ENCODE measurements around the gene GTF2A2.
"Not testable (repeated sequence)": the region's sequence is repeated elsewhere in the genome, so short reads cannot be mapped to it uniquely, and the experiment has no call there.

GTF2A2 gene

DNA sequence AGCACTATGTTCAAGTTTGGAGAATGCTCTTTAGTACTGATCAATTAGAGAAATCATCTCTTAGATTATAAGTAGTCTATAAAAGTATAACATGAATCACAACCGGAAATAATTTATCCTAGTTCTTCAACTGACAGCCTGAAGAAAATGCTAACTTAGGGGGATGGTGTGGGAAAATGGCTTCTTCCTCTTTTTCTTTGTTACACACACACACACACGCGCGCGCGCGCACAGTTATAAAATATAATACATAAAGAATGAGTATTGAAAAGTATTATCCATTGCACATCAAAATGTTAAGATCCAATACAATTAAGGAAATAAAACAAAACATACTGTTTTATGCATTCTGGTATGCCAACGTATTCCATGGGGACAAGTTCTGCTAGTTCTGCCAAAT lies 11.2 kb upstream of the GTF2A2 start:
- H3K4me1 ChIP-seq (ENCODE audit: control insufficient read depth in 1 of 2, insufficient read depth in 2 of 2, low read length in 2 of 2): no peaks in the 10 kb centered on the region
- no peaks in the 10 kb centered on the region for H3K27me3 ChIP-seq (ENCODE audit: low read depth, low read length)
- no peak overlapping the region for H3K4me3 ChIP-seq (ENCODE audit: low read depth in 1 of 2, low read length in 2 of 2)
- H3K27ac ChIP-seq (ENCODE audit: low read length): no peak overlapping the region
- H3K36me3 ChIP-seq (ENCODE audit: control insufficient read depth in 1 of 2, insufficient read depth in 2 of 2, low read length in 2 of 2): peaks cover 38 to 45% of the 10 kb centered on the region in 2 donors
- no peaks in the 10 kb centered on the region for H3K9me3 ChIP-seq (ENCODE audit: control insufficient read depth in 1 of 2, low read length in 2 of 2)

DNA sequence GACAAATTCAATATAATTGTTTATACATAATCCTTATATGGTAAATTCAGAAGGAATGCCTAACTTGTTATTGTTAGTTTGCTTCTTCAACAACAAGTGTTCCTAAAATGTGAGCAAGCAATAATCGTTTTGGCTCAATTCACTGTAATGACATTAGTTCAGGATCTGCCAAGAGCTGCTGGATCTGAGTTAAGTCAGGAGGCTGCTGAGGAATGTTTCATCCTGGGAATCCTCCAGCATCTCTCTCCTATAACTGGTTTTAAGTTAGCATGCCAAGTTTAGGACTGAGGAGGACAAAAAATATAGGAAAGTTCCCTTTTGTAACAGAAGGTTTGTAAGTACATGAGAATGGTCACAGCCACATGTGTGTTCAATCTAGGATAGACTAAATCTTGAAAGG lies 4.9 kb upstream of the GTF2A2 start:
- H3K9me3 ChIP-seq (ENCODE audit: control insufficient read depth in 1 of 2, low read length in 2 of 2): no peaks in the 10 kb centered on the region
- peaks cover 0 to 22% of the 10 kb centered on the region in 2 donors for H3K4me1 ChIP-seq (ENCODE audit: control insufficient read depth in 1 of 2, insufficient read depth in 2 of 2, low read length in 2 of 2)
- H3K36me3 ChIP-seq (ENCODE audit: control insufficient read depth in 1 of 2, insufficient read depth in 2 of 2, low read length in 2 of 2): peaks cover 5 to 25% of the 10 kb centered on the region in 2 donors
- no peaks in the 10 kb centered on the region for H3K27me3 ChIP-seq (ENCODE audit: low read depth, low read length)
- H3K27ac ChIP-seq (ENCODE audit: low read length): no peak overlapping the region
- H3K4me3 ChIP-seq (ENCODE audit: low read depth in 1 of 2, low read length in 2 of 2): no peak overlapping the region

DNA sequence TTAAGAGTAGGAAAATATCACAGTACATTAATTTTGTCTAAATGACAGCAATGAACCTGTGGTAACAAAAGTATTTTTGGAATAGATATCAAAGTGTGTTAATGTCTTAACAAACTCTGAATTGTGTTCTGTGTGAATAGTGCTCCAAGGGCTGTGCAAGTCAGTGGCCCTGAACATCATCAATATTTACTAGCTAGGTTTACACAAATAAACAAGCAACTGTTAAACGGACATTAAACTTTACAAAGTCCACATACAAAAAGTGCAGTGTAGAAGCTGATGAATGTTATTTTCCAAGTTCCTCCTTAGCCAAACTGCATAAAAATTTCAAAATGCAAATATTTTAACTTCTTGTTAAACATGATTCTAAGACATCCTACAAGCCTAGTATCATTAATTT lies 2.1 kb upstream of the GTF2A2 start:
- Histone ChIP-seq H3K4me1 (ENCODE audit: control insufficient read depth in 1 of 2, insufficient read depth in 2 of 2, low read length in 2 of 2) (peaks cover 7 to 38% of the 10 kb centered on the region in 2 donors), H3K27ac (ENCODE audit: low read length) (no peak overlapping the region), H3K36me3 (ENCODE audit: control insufficient read depth in 1 of 2, insufficient read depth in 2 of 2, low read length in 2 of 2) (peaks cover 5 to 19% of the 10 kb centered on the region in 2 donors), H3K4me3 (ENCODE audit: low read depth in 1 of 2, low read length in 2 of 2) (no peak overlapping the region), H3K27me3 (ENCODE audit: low read depth, low read length) (no peaks in the 10 kb centered on the region), H3K9me3 (ENCODE audit: control insufficient read depth in 1 of 2, low read length in 2 of 2) (no peaks in the 10 kb centered on the region)

DNA sequence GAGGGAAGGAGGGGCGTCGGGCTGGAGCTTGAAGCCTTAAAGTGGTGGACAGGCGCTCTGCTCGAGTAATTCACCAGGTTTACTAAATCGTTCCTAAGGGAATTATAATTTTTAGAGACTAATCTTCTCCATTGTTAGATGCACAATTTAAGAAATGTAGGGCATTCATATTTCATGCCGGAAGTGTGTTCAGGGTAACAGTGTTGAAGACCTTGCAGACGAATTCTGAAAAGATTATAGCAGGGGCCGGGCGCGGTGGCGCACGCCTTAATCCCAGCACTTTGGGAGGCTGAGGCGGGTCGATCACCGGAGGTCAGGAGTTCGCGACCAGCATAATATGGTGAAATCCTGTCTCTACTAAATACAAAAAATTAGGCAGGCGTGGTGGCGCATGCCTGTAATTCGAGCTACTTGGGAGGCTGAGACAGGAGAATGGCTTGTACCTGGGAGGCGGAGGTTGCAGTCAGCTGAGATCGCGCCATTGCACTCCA lies 365 bp upstream of the GTF2A2 start:
- peaks cover 8 to 16% of the 10 kb centered on the region in 2 donors for H3K36me3 ChIP-seq (ENCODE audit: control insufficient read depth in 1 of 2, insufficient read depth in 2 of 2, low read length in 2 of 2)
- no peaks in the 10 kb centered on the region for H3K9me3 ChIP-seq (ENCODE audit: control insufficient read depth in 1 of 2, low read length in 2 of 2)
- H3K27ac ChIP-seq (ENCODE audit: low read length): no peak overlapping the region
- no peaks in the 10 kb centered on the region for H3K27me3 ChIP-seq (ENCODE audit: low read depth, low read length)
- peaks cover 7 to 30% of the 10 kb centered on the region in 2 donors for H3K4me1 ChIP-seq (ENCODE audit: control insufficient read depth in 1 of 2, insufficient read depth in 2 of 2, low read length in 2 of 2)
- peak overlapping the region; percentile 90 to 92 for H3K4me3 ChIP-seq (ENCODE audit: low read depth in 1 of 2, low read length in 2 of 2)

DNA sequence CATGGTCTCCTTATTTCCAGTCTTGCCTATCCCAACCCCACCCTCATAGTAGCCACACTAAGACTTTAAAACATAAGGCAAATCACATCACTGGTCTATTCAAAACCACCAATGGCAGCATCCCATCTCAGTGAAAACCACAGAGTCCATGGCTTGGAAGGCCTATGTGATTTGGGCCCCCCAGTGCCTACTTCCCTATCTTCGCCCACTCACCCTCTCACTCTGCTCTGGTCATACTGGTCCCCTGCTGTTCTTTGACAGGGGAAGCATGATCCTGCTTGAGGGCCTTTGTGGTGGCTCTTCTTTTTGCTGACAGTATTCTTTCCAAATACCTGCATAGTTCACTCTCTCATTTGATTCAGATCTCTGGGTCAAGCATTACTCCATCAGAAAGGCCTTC lies 3.3 kb downstream of the GTF2A2 start:
- no peaks in the 10 kb centered on the region for H3K9me3 ChIP-seq (ENCODE audit: control insufficient read depth in 1 of 2, low read length in 2 of 2)
- H3K4me3 ChIP-seq (ENCODE audit: low read depth in 1 of 2, low read length in 2 of 2): no peak overlapping the region
- H3K27me3 ChIP-seq (ENCODE audit: low read depth, low read length): no peaks in the 10 kb centered on the region
- peaks cover 17 to 37% of the 10 kb centered on the region in 2 donors for H3K36me3 ChIP-seq (ENCODE audit: control insufficient read depth in 1 of 2, insufficient read depth in 2 of 2, low read length in 2 of 2)
- no peak overlapping the region for H3K27ac ChIP-seq (ENCODE audit: low read length)
- H3K4me1 ChIP-seq (ENCODE audit: control insufficient read depth in 1 of 2, insufficient read depth in 2 of 2, low read length in 2 of 2): peaks cover 7 to 21% of the 10 kb centered on the region in 2 donors

DNA sequence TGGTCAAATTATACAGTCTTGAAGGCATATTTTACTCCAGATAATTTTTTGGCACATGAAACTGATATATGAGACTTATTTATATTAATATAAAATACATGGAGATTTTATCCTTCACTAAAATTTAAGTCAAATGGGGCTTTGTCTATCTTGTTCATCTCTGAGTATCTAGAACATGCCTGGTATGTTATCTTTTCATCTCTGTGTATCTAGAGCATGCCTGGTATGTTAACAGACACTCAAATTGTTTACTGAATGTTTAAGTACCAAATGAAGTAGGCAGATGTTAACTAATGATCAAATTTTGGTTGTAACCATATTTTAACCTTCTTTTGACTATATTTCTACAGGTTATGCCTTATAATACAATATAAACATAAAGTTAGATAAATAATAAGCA lies 7.7 kb downstream of the GTF2A2 start:
- Histone ChIP-seq H3K9me3 (ENCODE audit: control insufficient read depth in 1 of 2, low read length in 2 of 2) (no peaks in the 10 kb centered on the region), H3K4me1 (ENCODE audit: control insufficient read depth in 1 of 2, insufficient read depth in 2 of 2, low read length in 2 of 2) (no peaks in the 10 kb centered on the region), H3K36me3 (ENCODE audit: control insufficient read depth in 1 of 2, insufficient read depth in 2 of 2, low read length in 2 of 2) (peaks cover 26 to 61% of the 10 kb centered on the region in 2 donors), H3K27me3 (ENCODE audit: low read depth, low read length) (no peaks in the 10 kb centered on the region), H3K4me3 (ENCODE audit: low read depth in 1 of 2, low read length in 2 of 2) (no peak overlapping the region), H3K27ac (ENCODE audit: low read length) (no peak overlapping the region)

DNA sequence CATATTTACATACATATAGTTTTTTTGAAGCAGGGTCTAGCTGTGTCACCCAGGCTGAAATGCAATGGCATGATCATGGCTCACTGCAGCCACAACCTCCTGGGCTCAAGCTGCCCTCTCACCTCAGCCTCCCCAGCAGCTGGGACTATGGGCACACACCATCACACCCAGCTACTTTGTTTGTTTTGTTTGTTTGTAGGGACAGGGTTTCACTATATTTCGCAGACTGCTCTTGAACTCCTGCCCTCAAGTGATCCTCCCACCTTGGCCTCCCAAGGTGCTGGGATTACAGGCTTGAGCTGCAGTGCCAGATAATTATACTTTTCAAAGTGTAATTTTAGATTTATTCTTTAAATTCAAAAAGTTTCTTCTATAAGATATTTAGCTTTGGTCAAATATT lies 10.2 kb downstream of the GTF2A2 start:
- no peak overlapping the region for H3K27ac ChIP-seq (ENCODE audit: low read length)
- H3K27me3 ChIP-seq (ENCODE audit: low read depth, low read length): no peaks in the 10 kb centered on the region
- H3K36me3 ChIP-seq (ENCODE audit: control insufficient read depth in 1 of 2, insufficient read depth in 2 of 2, low read length in 2 of 2): peaks cover 26 to 48% of the 10 kb centered on the region in 2 donors
- H3K4me1 ChIP-seq (ENCODE audit: control insufficient read depth in 1 of 2, insufficient read depth in 2 of 2, low read length in 2 of 2): no peaks in the 10 kb centered on the region
- H3K4me3 ChIP-seq (ENCODE audit: low read depth in 1 of 2, low read length in 2 of 2): no peak overlapping the region
- H3K9me3 ChIP-seq (ENCODE audit: control insufficient read depth in 1 of 2, low read length in 2 of 2): no peaks in the 10 kb centered on the region

DNA sequence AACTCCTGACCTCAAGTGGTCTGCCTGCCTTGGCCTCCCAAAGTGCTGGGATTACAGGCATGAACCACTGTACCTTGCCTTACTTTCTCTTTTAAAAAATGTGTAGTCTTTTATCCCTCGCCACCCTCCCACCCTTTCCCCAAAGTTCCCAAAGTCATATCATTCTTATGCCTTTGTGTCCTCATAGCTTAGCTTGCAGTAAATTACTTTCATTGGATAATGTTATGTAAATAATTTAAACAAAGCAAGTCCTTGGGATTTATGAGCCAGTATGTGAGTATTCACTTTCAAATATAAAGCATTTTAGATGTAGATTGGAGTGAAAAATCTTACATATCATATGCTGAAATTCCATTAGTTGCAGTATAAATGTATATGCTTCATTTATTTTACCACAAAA lies 11.0 kb downstream of the GTF2A2 start:
- Histone ChIP-seq H3K4me3 (ENCODE audit: low read depth in 1 of 2, low read length in 2 of 2) (no peak overlapping the region), H3K27me3 (ENCODE audit: low read depth, low read length) (no peaks in the 10 kb centered on the region), H3K27ac (ENCODE audit: low read length) (no peak overlapping the region), H3K9me3 (ENCODE audit: control insufficient read depth in 1 of 2, low read length in 2 of 2) (no peaks in the 10 kb centered on the region), H3K36me3 (ENCODE audit: control insufficient read depth in 1 of 2, insufficient read depth in 2 of 2, low read length in 2 of 2) (peaks cover 26 to 40% of the 10 kb centered on the region in 2 donors), H3K4me1 (ENCODE audit: control insufficient read depth in 1 of 2, insufficient read depth in 2 of 2, low read length in 2 of 2) (no peaks in the 10 kb centered on the region)

DNA sequence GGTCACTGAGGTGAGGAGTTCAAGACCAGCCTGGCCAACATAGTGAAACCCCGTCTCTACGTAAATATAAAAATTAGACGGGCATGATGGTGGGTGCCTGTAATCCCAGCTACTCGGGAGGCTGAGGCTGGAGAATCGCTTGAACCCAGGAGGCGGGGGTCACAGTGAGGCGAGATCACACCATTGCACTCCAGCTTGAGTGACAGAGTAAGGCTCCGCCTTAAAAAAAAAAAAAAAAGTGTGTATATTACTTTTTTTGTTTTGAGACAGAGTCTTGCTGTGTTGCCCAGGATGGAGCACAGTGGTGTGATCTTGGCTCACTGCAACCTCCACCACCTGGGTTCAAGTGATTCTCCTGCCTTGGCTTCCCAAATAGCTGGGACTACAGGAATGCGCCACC lies 11.5 kb downstream of the GTF2A2 start:
- peaks cover 26 to 37% of the 10 kb centered on the region in 2 donors for H3K36me3 ChIP-seq (ENCODE audit: control insufficient read depth in 1 of 2, insufficient read depth in 2 of 2, low read length in 2 of 2)
- H3K27ac ChIP-seq (ENCODE audit: low read length); H3K9me3 ChIP-seq (ENCODE audit: control insufficient read depth in 1 of 2, low read length in 2 of 2); H3K27me3 ChIP-seq (ENCODE audit: low read depth, low read length); H3K4me3 ChIP-seq (ENCODE audit: low read depth in 1 of 2, low read length in 2 of 2); H3K4me1 ChIP-seq (ENCODE audit: control insufficient read depth in 1 of 2, insufficient read depth in 2 of 2, low read length in 2 of 2): not testable (repeated sequence)

DNA sequence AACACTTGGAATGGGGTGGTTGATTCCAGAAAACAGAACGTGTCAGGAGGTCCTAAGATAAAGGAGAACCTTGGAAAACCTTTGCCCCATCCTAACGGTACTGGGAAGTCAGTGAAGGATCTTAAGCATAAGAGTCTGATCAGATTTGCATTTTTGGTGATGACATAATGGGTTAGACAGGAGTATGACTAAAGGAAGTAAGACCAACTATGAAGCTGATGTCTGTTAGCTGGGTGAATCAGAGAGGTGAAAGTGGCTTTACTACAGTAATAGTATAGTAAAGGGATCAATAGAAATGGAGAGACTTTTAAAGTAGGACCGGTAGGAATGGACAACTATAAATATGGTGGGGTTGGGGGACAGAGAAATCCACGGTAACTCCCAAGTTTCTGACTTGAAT lies 12.6 kb downstream of the GTF2A2 start:
- Histone ChIP-seq H3K4me1 (ENCODE audit: control insufficient read depth in 1 of 2, insufficient read depth in 2 of 2, low read length in 2 of 2) (no peaks in the 10 kb centered on the region), H3K4me3 (ENCODE audit: low read depth in 1 of 2, low read length in 2 of 2) (no peak overlapping the region), H3K27me3 (ENCODE audit: low read depth, low read length) (no peaks in the 10 kb centered on the region), H3K36me3 (ENCODE audit: control insufficient read depth in 1 of 2, insufficient read depth in 2 of 2, low read length in 2 of 2) (peaks cover 22 to 27% of the 10 kb centered on the region in 2 donors), H3K27ac (ENCODE audit: low read length) (no peak overlapping the region), H3K9me3 (ENCODE audit: control insufficient read depth in 1 of 2, low read length in 2 of 2) (no peaks in the 10 kb centered on the region)

DNA sequence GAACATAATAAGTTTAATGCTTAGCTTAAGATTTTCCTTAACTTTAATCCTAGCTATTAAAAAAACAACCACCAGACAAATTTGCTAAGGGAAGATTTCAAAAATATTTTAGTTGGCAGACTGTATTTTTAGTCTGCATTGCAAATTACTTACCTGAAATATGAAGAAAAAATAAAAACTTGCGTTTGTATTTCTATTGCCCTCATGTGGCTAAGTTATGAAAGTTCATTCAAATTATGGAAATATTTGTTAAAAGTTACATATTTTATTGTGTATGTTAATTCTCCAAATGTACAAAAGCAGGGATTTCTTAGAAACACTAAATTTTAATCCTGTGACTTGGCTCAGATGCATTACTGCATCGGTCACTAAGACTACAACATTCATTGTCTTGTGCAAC lies 15.0 kb downstream of the GTF2A2 start:
- Histone ChIP-seq H3K27me3 (ENCODE audit: low read depth, low read length) (no peaks in the 10 kb centered on the region), H3K27ac (ENCODE audit: low read length) (no peak overlapping the region), H3K4me3 (ENCODE audit: low read depth in 1 of 2, low read length in 2 of 2) (no peak overlapping the region), H3K4me1 (ENCODE audit: control insufficient read depth in 1 of 2, insufficient read depth in 2 of 2, low read length in 2 of 2) (no peaks in the 10 kb centered on the region), H3K9me3 (ENCODE audit: control insufficient read depth in 1 of 2, low read length in 2 of 2) (no peaks in the 10 kb centered on the region), H3K36me3 (ENCODE audit: control insufficient read depth in 1 of 2, insufficient read depth in 2 of 2, low read length in 2 of 2) (peaks cover 33 to 40% of the 10 kb centered on the region in 2 donors)

DNA sequence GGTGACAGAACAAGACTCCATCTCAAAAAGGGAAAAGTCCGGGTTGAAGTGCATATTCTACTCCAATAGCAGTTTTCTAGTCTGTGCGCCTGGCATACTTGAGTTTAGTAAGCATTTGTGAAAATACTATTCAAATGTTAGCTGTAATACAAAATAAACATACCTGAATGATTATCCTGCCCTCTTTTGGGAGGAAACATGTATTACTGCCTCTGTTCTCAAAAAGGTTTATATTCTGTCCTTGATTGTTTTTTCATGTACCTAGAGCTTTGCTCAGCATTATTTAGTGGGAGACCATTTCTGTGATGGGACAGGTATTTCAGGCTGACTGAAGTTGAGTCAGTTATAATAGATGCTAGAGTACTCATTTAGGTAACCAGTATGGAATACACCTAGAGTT lies 19.8 kb downstream of the GTF2A2 start:
- not testable (repeated sequence) for H3K27me3 ChIP-seq (ENCODE audit: low read depth, low read length); H3K4me1 ChIP-seq (ENCODE audit: control insufficient read depth in 1 of 2, insufficient read depth in 2 of 2, low read length in 2 of 2); H3K9me3 ChIP-seq (ENCODE audit: control insufficient read depth in 1 of 2, low read length in 2 of 2); H3K4me3 ChIP-seq (ENCODE audit: low read depth in 1 of 2, low read length in 2 of 2); H3K27ac ChIP-seq (ENCODE audit: low read length)
- H3K36me3 ChIP-seq (ENCODE audit: control insufficient read depth in 1 of 2, insufficient read depth in 2 of 2, low read length in 2 of 2): peaks cover 24 to 25% of the 10 kb centered on the region in 2 donors

Data from muscle layer of duodenum (tissue), 2 donors.